GM19240 (cell line): ENCODE measurements around the gene EML4.
"Not testable (repeated sequence)": the region's sequence is repeated elsewhere in the genome, so short reads cannot be mapped to it uniquely, and the experiment has no call there.

Experiments used
- DNase-seq: peaks from one replicate; pipeline ENCODE4 v3.0.0; 2011; ENCODE audit warnings: low spot score; ENCODE audit not compliant: insufficient read length

EML4 gene, protein sequence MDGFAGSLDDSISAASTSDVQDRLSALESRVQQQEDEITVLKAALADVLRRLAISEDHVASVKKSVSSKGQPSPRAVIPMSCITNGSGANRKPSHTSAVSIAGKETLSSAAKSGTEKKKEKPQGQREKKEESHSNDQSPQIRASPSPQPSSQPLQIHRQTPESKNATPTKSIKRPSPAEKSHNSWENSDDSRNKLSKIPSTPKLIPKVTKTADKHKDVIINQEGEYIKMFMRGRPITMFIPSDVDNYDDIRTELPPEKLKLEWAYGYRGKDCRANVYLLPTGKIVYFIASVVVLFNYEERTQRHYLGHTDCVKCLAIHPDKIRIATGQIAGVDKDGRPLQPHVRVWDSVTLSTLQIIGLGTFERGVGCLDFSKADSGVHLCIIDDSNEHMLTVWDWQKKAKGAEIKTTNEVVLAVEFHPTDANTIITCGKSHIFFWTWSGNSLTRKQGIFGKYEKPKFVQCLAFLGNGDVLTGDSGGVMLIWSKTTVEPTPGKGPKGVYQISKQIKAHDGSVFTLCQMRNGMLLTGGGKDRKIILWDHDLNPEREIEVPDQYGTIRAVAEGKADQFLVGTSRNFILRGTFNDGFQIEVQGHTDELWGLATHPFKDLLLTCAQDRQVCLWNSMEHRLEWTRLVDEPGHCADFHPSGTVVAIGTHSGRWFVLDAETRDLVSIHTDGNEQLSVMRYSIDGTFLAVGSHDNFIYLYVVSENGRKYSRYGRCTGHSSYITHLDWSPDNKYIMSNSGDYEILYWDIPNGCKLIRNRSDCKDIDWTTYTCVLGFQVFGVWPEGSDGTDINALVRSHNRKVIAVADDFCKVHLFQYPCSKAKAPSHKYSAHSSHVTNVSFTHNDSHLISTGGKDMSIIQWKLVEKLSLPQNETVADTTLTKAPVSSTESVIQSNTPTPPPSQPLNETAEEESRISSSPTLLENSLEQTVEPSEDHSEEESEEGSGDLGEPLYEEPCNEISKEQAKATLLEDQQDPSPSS

DNA sequence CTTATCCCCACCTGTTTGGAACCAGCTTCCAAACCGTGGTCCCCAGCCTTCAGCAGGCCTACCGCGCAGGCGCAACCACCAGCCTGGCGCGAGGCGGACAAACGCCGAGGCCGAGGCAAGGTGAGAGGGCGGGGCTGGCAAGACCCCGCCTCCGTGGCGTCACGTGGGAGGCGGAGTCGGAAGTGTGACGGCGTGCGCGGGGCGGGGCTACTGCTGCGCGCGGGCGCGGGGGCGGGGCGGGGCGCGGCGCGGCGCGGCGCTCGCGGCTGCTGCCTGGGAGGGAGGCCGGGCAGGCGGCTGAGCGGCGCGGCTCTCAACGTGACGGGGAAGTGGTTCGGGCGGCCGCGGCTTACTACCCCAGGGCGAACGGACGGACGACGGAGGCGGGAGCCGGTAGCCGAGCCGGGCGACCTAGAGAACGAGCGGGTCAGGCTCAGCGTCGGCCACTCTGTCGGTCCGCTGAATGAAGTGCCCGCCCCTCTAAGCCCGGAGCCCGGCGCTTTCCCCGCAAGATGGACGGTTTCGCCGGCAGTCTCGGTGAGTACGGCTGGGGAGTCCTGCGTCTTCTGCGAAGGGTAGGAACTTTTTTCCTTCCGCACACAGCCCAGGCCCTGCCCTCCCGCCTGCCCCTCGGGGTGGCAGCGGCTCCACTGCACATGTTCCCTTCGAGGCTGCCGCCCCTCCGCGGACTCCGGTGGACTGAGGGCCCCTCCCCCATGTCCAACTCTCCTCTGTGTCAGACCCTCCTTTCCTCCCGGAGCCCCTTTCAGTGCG, at the start of gene EML4:
Gene EML4 (plus strand): TSS at position 254 of the 774 bp plus-strand sequence. CDS start 259 bp downstream, at position 513.
- peak; percentile 81 for DNase-seq

DNA sequence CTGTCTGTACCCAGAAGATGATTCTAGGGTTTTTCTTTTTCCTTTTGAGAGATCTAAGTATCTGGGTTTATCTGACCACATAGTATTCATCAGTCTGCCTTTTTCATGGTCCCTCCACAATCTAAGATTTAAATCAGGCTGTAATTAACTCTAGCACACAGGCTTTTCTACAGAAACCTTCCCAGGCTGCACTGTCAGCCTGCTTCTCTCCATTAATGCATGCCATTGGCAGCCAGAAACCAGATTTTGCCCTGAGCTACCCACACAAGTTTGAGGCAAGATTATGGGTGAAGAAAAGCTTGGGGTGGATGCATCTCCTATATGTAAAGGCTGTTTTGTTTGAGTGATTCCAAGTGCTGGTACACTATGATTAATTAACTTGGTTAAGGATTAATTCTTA, 45.7 kb upstream of the EML4 start:
- DNase-seq, result no peak

DNA sequence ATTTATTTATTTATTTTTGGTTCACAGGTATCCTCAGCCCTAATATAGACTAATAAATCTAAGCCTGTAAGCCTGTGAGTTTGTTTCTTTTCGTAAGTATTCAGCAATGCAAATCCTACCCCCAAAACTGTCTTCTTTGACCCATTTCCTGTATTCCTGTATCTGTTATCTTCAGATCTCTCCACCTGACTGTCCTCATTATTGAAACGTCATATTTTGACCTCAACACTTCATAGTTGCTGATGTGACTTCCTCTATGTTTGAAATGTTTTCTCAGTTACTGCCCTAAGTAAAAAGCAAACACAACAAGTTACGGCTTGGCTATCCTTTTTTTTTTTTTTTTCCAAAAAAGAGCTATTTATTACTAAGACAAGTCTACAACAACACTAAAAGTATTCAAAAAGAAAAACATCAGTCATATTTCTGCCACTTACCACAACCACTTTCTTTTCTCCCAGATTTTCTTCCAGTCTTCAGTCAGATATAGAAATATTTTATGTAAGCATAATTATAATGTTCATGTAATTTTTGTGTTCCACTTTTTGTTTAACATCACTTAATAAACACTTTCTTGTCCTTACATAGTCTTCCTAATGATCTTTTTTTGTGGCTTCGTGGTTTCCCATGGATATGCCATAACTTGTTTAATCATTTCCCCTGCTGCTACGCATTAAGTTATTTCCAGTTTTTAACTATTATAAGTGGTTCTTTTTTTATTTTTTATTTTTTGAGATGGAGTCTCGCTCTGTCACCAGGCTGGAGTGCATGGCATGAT, 45.0 kb upstream of the EML4 start:
- DNase-seq, result no peak

DNA sequence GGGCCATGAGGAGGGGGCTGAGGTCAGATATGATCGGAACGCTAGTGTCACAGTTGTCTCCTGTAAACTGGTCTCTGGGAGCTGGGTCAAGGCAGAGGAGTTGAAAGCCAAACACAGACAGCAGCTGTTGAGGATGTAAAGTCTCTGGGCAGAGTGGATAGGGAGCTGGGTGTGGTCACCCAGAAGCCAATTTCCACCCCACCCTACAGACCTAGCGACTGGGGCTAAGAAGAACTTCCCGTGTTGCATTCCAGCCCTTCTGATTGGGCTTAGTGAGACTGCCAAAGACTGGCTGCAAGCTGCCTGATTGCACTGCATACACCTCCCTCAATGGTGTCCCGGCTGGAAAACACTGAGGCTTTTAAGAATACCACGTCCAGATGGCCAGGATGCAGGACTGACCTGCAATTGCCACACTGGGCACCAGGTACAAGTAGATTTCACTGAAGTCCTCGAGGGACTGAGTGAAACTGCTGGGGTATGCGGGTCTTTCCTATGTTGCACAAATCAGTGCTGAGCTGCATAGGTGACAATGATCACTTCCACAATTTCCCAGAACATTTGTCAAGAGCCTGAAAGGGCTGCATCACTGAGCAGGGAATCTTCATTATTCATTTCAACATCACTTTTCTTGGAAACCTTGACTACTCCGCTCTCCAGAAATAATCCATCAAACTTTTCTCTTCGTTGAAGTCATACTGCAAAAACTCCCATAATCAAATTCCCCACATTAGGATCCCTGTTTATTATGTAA, 43.1 kb upstream of the EML4 start:
- DNase-seq, result no peak

DNA sequence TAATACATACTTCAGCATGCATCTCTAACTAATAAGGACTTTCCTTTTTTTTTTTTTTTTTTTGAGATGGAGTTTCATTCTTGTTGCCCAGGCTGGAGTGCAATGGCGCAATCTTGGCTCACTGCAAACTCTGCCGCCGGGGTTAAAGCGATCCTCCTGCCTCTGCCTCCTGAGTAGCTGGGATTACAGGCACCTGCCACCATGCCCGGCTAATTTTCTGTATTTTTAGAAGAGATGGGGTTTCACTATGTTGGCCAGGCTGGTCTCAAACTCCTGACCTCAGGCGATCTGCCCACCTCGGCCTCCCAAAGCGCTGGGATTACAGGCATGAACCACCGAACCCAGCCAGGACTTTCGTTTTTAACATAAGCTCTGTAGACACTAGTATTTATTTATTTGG, 42.3 kb upstream of the EML4 start:
- DNase-seq, result not testable (repeated sequence)

DNA sequence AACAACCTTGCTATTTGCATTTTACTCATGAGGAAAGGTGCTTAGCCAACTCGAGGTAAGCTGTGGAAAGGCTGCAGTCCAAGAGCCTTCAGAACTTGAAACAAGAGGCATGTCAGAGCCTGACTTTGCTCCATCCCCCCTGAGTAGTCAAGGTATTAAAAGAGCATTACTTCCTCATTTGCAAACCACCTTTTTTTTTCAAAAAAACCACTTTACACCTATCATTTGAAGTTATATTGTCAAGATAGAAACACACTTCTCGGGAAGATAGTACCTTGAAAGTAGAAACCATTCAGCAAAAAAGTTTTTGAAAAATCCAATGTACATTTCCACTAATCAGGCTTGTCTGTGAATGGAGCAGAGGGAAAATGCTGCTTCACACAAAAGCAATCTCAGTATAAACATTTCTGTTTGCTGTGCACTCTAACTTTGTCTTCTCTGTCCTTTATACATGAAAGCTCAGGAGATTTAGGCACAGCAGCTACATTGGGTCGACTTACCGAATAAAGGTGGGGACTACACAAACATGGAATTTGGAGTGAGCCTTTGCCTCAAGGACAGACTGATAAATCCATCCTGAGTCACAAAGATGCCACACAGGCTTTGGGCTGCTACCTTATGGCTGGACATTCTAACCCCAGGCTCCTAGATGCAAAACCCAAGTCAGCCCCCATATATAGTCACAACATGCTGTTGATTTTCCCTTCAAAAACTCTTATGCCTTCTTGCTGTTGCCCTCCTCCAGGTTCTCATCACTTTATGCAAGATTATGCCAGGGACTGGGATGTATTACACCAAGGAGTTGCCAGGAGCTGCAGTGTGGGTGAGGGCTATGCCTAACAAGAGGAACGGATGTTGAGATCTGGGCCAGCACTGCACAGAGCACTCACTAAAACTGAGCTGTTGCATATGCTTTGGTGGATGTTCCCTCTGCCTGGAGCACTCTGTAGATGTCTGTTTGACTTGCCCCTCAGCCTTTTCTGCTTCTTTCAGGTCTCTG, 41.4 kb upstream of the EML4 start:
- DNase-seq, result no peak

DNA sequence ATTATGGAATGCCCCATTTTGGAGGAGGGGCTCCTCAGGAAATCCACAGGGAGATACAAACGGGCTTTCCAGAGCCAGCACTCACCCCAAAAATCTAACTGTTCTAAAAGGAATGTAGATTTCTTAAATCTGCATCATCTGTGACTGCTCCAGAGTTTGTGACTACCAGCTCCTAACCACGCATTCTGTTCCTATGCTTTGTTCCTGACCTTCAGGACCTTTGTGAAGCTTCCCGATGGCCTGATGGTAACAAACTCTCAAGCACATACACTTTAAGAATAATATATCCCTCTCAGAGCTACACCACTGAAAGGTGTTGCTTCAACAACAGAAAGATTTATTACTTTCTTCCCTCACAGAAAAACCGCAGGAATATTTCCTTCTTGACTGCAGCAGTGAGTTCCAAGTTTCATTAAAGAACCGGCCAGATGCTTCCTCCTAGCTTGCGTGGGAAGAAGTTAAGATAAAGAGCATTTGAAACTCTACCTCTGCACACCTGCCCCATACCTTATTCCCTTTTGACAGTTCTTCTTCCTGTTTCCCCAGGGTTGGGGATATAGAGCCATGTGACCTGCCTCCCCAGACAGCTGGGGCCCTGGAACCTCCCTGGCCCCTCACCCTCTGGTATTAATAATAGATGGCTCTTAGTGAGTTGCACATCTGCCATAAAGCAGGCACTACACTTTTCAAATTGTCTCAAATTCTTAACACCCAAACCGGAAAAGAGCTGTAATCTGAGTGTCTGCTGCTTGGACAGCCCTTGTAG, 40.2 kb upstream of the EML4 start:
- DNase-seq, result no peak

DNA sequence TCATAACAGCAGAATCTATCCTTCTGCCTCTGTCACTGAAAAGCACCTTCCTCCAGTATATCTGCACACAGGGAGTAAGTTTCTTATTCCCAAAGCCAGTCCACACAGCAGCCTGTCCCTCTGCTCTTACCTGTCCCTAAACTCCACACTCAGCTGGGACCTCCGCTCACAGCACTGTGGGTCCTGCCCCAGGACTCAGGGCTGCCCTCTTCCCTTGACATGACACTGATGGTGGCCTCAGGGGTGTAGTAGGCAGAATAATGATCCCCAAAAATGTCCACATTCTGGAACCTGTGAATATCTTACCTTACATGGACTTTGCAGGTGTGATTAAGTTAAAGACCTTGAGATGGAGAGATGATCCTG, 39.7 kb upstream of the EML4 start:
- no peak for DNase-seq

DNA sequence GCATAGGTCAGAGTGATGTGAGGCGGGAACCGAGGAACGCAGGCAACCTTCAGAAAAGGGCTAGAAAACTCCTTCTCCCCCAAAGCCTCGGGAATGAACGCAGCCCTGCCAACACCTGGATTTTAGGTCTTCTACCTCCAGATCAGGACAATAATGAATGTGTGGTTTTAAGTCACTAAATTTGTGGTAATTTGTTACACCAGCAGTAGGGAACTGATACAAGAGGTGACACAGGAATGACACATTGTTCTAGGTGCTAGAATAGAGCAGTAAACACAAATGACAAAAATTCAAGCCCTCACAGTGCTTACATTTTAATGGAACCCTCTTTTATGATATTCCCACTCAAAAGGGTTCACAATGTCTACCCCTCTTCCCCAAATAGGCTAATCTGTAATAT, 39.2 kb upstream of the EML4 start:
- DNase-seq, result no peak

DNA sequence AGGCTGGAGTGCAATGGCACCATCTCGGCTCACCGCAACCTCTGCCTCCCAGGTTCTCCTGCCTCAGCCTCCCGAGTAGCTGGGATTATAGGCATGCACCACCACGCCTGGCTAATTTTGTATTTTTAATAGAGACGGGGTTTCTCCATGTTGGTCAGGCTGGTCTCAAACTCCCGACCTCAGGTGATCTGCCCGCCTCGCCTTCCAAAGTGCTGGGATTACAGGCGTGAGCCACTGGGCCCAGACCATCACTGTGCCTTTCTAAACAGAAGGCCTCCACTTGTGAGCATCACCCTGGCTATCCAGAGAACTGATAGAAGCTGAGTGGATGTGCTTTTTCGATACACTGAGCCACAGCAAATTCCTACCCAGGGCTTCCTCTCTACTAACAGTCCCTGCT, 38.3 kb upstream of the EML4 start:
- DNase-seq, result not testable (repeated sequence)

DNA sequence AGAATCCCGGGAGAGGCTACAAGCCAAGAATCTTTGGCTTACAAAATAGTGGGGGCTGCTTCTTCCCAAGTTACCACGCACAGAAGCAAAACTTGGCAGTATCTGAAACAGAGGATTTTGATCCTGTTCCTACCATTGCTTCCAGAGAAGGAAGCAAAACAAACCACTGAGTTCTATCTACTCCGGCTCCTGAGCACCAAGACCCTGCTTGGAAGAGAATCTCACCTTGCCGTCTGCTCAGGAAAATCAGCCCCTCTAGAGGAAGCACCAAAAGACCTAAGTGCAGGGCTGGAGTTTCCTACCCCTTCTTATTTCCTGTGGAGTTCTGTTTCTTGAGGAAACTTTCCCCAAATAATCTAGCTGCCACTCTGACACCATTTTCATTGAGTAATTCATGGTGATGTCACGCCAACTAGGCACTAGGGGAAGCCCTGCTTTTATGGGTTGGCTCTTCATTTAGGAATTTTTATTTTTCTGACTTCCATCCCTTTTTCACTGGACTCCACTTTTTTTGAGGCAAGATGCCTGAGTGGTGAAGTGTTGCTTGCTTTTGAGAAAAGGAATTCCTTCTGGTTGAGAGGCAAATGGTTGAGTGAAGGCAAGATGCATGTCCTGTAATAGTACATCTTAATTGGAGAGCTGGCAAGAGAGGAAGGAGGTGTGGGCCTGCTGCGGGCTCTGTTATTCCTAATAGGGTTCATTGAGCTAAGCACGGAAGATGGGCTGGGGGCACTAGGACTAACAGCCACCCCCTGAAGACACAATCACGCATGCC, 36.8 kb upstream of the EML4 start:
- DNase-seq, result no peak

DNA sequence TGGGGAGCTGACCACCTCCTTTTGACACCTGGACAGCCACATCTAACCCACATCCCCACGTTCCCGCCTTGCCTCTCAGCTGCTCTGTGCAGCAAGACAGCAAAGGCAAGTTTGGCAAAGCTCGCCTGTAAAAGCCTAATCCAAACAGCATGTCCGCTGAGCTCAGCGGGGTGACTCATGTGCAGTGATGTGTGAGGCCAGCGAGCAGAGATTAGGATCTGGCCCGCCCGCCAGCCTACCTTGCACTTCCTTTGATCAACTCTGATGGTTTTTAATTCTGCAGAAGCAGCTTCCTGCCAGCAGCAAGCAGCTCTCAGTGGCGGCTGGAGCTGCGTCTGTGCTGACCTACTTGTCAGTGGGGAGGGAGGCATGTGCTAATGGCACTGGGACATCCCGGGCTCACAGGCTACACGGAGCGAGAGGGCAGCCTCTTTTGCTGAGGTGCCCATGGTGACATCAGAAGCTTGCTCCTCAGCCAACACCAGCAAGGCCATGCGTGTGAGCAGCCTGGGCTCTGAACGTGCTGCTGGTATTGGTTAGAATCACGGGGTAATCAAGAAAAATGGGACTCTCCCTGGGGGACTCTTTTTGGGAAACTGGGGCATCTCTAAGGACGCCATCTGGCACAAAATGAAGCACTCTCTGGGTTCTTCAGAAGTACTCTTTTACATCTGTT, 36.0 kb upstream of the EML4 start:
- DNase-seq, result peak; percentile 8

DNA sequence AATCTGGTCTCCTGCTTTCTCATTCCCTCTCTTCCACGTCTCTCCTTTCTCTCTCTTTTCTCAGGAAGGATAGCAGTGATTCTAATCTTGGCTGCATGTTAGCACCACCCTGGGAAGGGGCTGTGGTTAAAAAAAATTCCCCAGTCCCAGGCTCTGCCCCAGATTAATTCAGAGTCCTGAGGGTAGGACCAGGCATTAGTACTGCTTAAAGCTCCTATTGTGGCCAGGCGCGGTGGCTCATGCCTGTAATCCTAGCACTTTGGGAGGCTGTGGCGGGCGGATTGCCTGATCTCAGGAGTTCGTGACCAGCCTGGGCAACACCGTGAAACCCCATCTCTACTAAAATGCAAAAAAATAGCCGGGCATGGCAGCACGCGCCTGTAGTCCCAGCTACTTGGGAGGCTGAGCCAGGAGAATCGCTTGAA, 35.4 kb upstream of the EML4 start:
- DNase-seq, result no peak

DNA sequence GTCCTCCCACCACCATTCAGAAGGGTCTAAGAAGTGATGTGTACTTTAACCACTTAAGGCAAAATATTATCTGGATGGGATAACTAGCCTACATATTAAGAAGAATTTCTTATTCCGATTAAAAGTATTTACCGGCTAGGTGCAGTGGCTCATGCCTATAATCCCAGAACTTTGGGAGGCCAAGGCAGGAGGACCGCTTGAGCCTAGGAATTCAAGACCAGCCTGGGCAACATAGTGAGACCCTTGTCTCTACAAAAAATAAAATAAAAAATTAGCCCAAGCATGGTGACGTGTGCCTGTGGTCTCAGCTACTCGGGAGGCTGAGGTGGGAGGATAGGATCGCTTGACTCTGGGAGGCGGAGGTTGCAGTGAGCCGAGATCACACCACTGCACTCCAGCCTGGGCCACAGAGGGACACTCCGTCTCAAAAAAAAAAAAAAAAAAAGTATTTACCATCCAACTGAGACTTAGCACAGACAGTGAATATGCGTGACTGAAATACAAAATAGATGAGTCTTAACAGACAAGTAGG, 34.7 kb upstream of the EML4 start:
- DNase-seq, result not testable (repeated sequence)

DNA sequence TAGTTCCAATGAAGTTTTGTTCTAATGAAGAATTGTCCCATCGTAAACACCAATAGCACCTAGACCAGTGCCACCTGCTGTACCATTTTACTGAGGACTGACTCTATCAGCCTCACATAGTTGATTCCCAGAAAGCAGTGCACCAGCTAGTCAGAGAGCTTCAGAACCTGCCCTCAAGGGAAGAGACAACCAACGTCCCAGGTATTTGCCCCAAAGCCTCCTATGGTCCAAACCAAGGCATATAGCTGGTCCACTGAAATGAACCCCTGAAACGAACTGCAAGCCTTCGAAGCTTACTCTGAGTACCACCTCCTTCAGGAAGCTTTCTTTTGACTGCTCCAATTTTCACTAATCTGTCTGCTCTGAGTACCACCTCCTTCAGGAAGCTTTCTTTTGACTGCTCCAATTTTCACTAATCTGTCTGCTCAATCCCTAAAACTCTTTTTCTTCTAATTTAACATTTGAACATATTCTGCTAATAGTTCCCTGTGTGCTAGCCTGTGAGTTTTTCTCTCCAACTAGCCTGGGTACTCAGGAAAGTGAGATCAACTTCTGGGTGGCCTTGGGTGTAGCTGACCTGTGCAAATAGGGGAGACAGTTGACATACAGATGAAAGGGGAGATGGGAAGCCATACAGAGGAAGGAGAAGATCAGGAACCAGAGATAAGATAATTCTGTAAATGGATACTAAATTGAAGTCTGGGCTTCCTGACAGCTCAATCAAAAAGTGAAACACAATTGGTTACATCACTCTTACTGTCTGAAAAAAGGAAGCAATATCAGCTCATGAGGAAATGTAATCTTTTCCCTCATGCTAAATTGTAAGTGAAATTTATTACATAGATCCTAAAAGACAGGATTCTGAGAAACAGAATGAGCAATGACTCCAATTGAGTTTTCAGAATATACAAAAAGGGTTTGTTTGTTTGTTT, 33.5 kb upstream of the EML4 start:
- no peak for DNase-seq
